HG03442 (cell line): ENCODE measurements around the gene SHOX.
"Not testable (repeated sequence)": the region's sequence is repeated elsewhere in the genome, so short reads cannot be mapped to it uniquely, and the experiment has no call there.

Source experiments
- ATAC-seq: cut with Tn5 transposase; IDR thresholded peaks from one replicate; pipeline ENCODE4 v1.9.1; 2021; ENCODE audit warnings: mild to moderate bottlenecking, moderate library complexity; ENCODE audit not compliant: unreplicated experiment

The SHOX gene

GRCh38 chrX:630612-631496 lies at the start of gene SHOX:
SHOX (plus strand) TSS chrX:630791; CDS start chrX:630898, 107 bp downstream.
- no peak for ATAC-seq

GRCh38 chrX:581066-581465 lies 49.5 kb upstream of the SHOX start:
- ATAC-seq, result no peak

- no peak for ATAC-seq
Observed at GRCh38 chrX:581720-582298, 48.8 kb upstream of the SHOX start.

- no peak for ATAC-seq
Observed at GRCh38 chrX:584572-584971, 46.0 kb upstream of the SHOX start.

GRCh38 chrX:585115-585808 lies 45.3 kb upstream of the SHOX start:
- ATAC-seq, result no peak

- ATAC-seq, result no peak
Observed at GRCh38 chrX:586351-586750, 44.2 kb upstream of the SHOX start.

- ATAC-seq, result not testable (repeated sequence)
Observed at GRCh38 chrX:589261-589660, 41.3 kb upstream of the SHOX start.

GRCh38 chrX:590693-591404 lies 39.7 kb upstream of the SHOX start:
- ATAC-seq, result no peak

- no peak for ATAC-seq
Observed at GRCh38 chrX:599837-600715, 30.5 kb upstream of the SHOX start.

GRCh38 chrX:603029-603428 lies 27.6 kb upstream of the SHOX start:
- ATAC-seq, result not testable (repeated sequence)

- ATAC-seq, result not testable (repeated sequence)
Observed at GRCh38 chrX:604616-605015, 26.0 kb upstream of the SHOX start.

GRCh38 chrX:608088-608487 lies 22.5 kb upstream of the SHOX start:
- not testable (repeated sequence) for ATAC-seq

- no peak for ATAC-seq
Observed at GRCh38 chrX:614136-614535, 16.5 kb upstream of the SHOX start.

GRCh38 chrX:617401-617800 lies 13.2 kb upstream of the SHOX start:
- ATAC-seq, result no peak

- ATAC-seq, result no peak
Observed at GRCh38 chrX:617891-618290, 12.7 kb upstream of the SHOX start.

GRCh38 chrX:618304-618703 lies 12.3 kb upstream of the SHOX start:
- not testable (repeated sequence) for ATAC-seq

GRCh38 chrX:618761-619450 lies 11.7 kb upstream of the SHOX start:
- no peak for ATAC-seq

GRCh38 chrX:619451-619811 lies 11.2 kb upstream of the SHOX start:
- ATAC-seq, result no peak

GRCh38 chrX:619812-620531 lies 10.6 kb upstream of the SHOX start:
- no peak for ATAC-seq
